HepG2 (cell line): ENCODE measurements around the gene THOP1. TPM values are rescaled to one million over a fixed set of nuclear protein-coding genes. Genes with fewer than 3 reads are reported as not detected.

Experiments
- ARNT2 ChIP-seq: sonication (generic); formaldehyde crosslinking; IDR thresholded peaks from 2 replicates; pipeline ENCODE4 v1.8.0; 2022; ENCODE audit warnings: mild to moderate bottlenecking, low read depth, missing genetic modification reagents, moderate library complexity
- CHCHD3 ChIP-seq: sonication (generic); formaldehyde crosslinking; IDR thresholded peaks from 2 replicates; pipeline ENCODE4 v1.8.0; 2022; ENCODE audit warnings: mild to moderate bottlenecking, missing genetic modification reagents, moderate library complexity
- FOSL2 ChIP-seq: sonication (generic); formaldehyde crosslinking; IDR thresholded peaks from 2 replicates; pipeline ENCODE4 v1.4.0; 2020; ENCODE audit warnings: missing genetic modification reagents
- GABPB1 ChIP-seq: IDR thresholded peaks from 2 replicates; pipeline ENCODE4 v1.6.1; 2016; ENCODE audit warnings: mild to moderate bottlenecking, missing genetic modification reagents, moderate library complexity, missing compliant biosample characterization
- HDAC6 ChIP-seq: fragments of 200-600 bp; sonication (generic); IDR thresholded peaks from 2 replicates; pipeline ENCODE4 v1.7.0; 2017; ENCODE audit warnings: mild to moderate bottlenecking, antibody characterized with exemption, low read length, low read depth
- HNF1B ChIP-seq: sonication (generic); formaldehyde crosslinking; IDR thresholded peaks from 2 replicates; pipeline ENCODE4 v1.5.1; 2020; ENCODE audit warnings: mild to moderate bottlenecking, moderate library complexity, missing genetic modification reagents
- HNF4A ChIP-seq: sonication (generic); formaldehyde crosslinking; IDR thresholded peaks from 2 replicates; pipeline ENCODE4 v1.4.0; 2020; ENCODE audit warnings: missing genetic modification reagents
- IKZF5 ChIP-seq: IDR thresholded peaks from 2 replicates; pipeline ENCODE4 v1.6.1; 2018; ENCODE audit warnings: missing genetic modification reagents, mild to moderate bottlenecking, missing compliant biosample characterization
- NCOA1 ChIP-seq: sonication (generic); formaldehyde crosslinking; IDR thresholded peaks from 2 replicates; pipeline ENCODE4 v1.9.0; 2021; ENCODE audit warnings: missing genetic modification reagents
- SALL2 ChIP-seq: sonication (generic); formaldehyde crosslinking; IDR thresholded peaks from 2 replicates; pipeline ENCODE4 v1.8.1; 2023; ENCODE audit warnings: mild to moderate bottlenecking, missing genetic modification reagents, inconsistent platforms
- TBP ChIP-seq: sonication (generic); formaldehyde crosslinking; IDR thresholded peaks from 2 replicates; pipeline ENCODE4 v1.5.0; 2020; ENCODE audit warnings: missing genetic modification reagents
- TBX2 ChIP-seq: sonication (generic); formaldehyde crosslinking; IDR thresholded peaks from 2 replicates; pipeline ENCODE4 v1.5.0; 2020; ENCODE audit warnings: missing genetic modification reagents, mild to moderate bottlenecking, borderline replicate concordance
- TFDP2 ChIP-seq: sonication (generic); formaldehyde crosslinking; IDR thresholded peaks from 2 replicates; pipeline ENCODE4 v1.4.0; 2020; ENCODE audit warnings: missing genetic modification reagents
- XRCC5 ChIP-seq: fragments of 200-400 bp; formaldehyde crosslinking; optimal IDR thresholded peaks from 2 replicates; pipeline ENCODE3; 2017; ENCODE audit warnings: mild to moderate bottlenecking, low read length
- ZBTB1 ChIP-seq: sonication (generic); formaldehyde crosslinking; IDR thresholded peaks from 2 replicates; pipeline ENCODE4 v1.4.0; 2020; ENCODE audit warnings: missing genetic modification reagents, borderline replicate concordance
- ZBTB38 ChIP-seq: sonication (generic); formaldehyde crosslinking; IDR thresholded peaks from 2 replicates; pipeline ENCODE4 v1.5.1; 2020; ENCODE audit warnings: mild to moderate bottlenecking, missing genetic modification reagents
- ZKSCAN1 ChIP-seq: fragments of 150-350 bp; IDR thresholded peaks from 2 replicates; pipeline ENCODE4 v1.6.1; 2014; ENCODE audit warnings: low read length
- ZNF160 ChIP-seq: sonication (generic); formaldehyde crosslinking; IDR thresholded peaks from 2 replicates; pipeline ENCODE4 v1.8.0; 2022; ENCODE audit warnings: mild to moderate bottlenecking, inconsistent platforms, missing genetic modification reagents
- ZNF234 ChIP-seq: sonication (generic); formaldehyde crosslinking; conservative IDR thresholded peaks from 2 replicates; pipeline ENCODE4 v1.5.1; 2020; ENCODE audit warnings: mild to moderate bottlenecking, missing genetic modification reagents
- ZNF335 ChIP-seq: sonication (generic); formaldehyde crosslinking; IDR thresholded peaks from 2 replicates; pipeline ENCODE4 v1.4.0; 2020; ENCODE audit warnings: missing genetic modification reagents
- ZNF564 ChIP-seq: sonication (generic); formaldehyde crosslinking; IDR thresholded peaks from 2 replicates; pipeline ENCODE4 v1.8.1; 2023; ENCODE audit warnings: mild to moderate bottlenecking, missing genetic modification reagents
- ZNF597 ChIP-seq: sonication (generic); formaldehyde crosslinking; IDR thresholded peaks from 2 replicates; pipeline ENCODE4 v1.5.0; 2020; ENCODE audit warnings: missing genetic modification reagents
- ZNF615 ChIP-seq: sonication (generic); formaldehyde crosslinking; IDR thresholded peaks from 2 replicates; pipeline ENCODE4 v1.5.0; 2020; ENCODE audit warnings: mild to moderate bottlenecking, missing genetic modification reagents, borderline replicate concordance
- ZNF772 ChIP-seq: sonication (generic); formaldehyde crosslinking; IDR thresholded peaks from 2 replicates; pipeline ENCODE4 v1.5.0; 2020; ENCODE audit warnings: mild to moderate bottlenecking, missing genetic modification reagents
- polyA plus RNA-seq, 8 experiments: library from polyadenylated mRNA; depleted of rRNA in 3 of 8; stranded (reverse) in 7 of 8; unstranded in 1 of 8; fragments of >200 nt; fragmentation: Illumina TruSeq in 4 of 8; extraction: Trizol in 4 of 8; gene quantifications; 2 replicates each; pipeline versions ENCODE4 v1.2.1 to v1.2.3, GENCODE V29; 2011 to 2016; ENCODE audit warnings: low read depth in 4 of 8, missing spikeins in 1 of 8, mixed read lengths in 1 of 8; ENCODE audit not compliant: insufficient read depth in 1 of 8
- total RNA-seq, 5 experiments: library from RNA; depleted of rRNA; stranded (reverse); fragments of >200 nt; fragmentation: Illumina TruSeq; extraction: Trizol; gene quantifications; 2 replicates each; pipeline ENCODE4 v1.2.3, GENCODE V29; 2016; ENCODE audit warnings: low read depth in 1 of 5

The THOP1 gene
- total and polyA plus RNA-seq, 2 of the 13 experiments (the other 11 are each of a cell fraction or from before 2014, with no cell fraction given): 74.4 to 116 TPM

GRCh38 chr19:2819540-2820111 is 34.3 kb downstream of the THOP1 start, which contains the start of gene ZNF554 (continued):
- TF ChIP-seq TFDP2 (peak; percentile 62), ZBTB1 (CRISPR knock-in tag) (no peak), TBX2 (peak; percentile 64; the same call in 1 of the 2 replicates), ZNF597 (no peak), ZBTB38 (peak; percentile 69; the same call in 1 of the 2 replicates), ZNF772 (0 out of 2 replicates have a peak, but pooled peaks have one; percentile 48), FOSL2 (CRISPR knock-in tag) (peak; percentile 55), ZNF234 (CRISPR knock-in tag) (no peak), CHCHD3 (CRISPR knock-in tag) (no peak), IKZF5 (CRISPR knock-in tag) (peak; percentile 87; the same call in 1 of the 2 replicates), TBP (no peak), HNF1B (CRISPR knock-in tag) (peak; percentile 87), ZNF615 (CRISPR knock-in tag) (no peak), GABPB1 (CRISPR knock-in tag) (peak; percentile 91), NCOA1 (CRISPR knock-in tag) (no peak; the same call in 1 of the 2 replicates), HDAC6 (no peak), ZNF564 (0 out of 2 replicates have a peak, but pooled peaks have one; percentile 28), ARNT2 (peak; percentile 92), ZNF335 (CRISPR knock-in tag) (peak; percentile 50; the same call in 1 of the 2 replicates), ZKSCAN1 (no peak), XRCC5 (peak; percentile 99), ZNF160 (CRISPR knock-in tag) (peak; percentile 51; the same call in 1 of the 2 replicates), SALL2 (peak; percentile 84; the same call in 1 of the 2 replicates), HNF4A (CRISPR knock-in tag) (peak; percentile 36; the same call in 1 of the 2 replicates)
